Measurements from ENCODE around the gene TTC16.

GRCh38 chr9:127689329-127690000 is 26.4 kb upstream of the TTC16 start:
- TF ChIP-seq CTCF (IDR thresholded peaks at IDR 0.05) (no peak), POLR2A (IDR thresholded peaks at IDR 0.05) (no peak)
